K562 (cell line): ENCODE data around the gene IGF1R. TPM values are rescaled to one million over a fixed set of nuclear protein-coding genes. Genes with fewer than 3 reads are reported as not detected.

Experiments
- ADNP ChIP-seq: fragments of 200-800 bp; sonication (Bioruptor generic); IDR thresholded peaks from 2 replicates; pipeline ENCODE4 v1.6.1; 2016; ENCODE audit warnings: missing genetic modification characterization, missing compliant biosample characterization
- BCOR ChIP-seq: fragments of 450-650 bp; IDR thresholded peaks from 2 replicates; pipeline ENCODE4 v1.6.1; 2016
- BMI1 ChIP-seq: fragments of 150-350 bp; IDR thresholded peaks from 2 replicates; pipeline ENCODE4 v1.6.1; 2014; ENCODE audit warnings: low read length
- BRD4 ChIP-seq: fragments of 200-600 bp; sonication (generic); IDR thresholded peaks from 2 replicates; pipeline ENCODE4 v1.6.1; 2017; ENCODE audit warnings: inconsistent platforms
- CBX1 ChIP-seq: sonication (generic); IDR thresholded peaks from 2 replicates; pipeline ENCODE4 v1.6.1; 2016; ENCODE audit warnings: antibody characterized with exemption, low read depth, mild to moderate bottlenecking
- CHCHD3 ChIP-seq: fragments of 250-450 bp; sonication (Bioruptor Pico); IDR thresholded peaks from 2 replicates; pipeline ENCODE4 v2.1.2; 2022; ENCODE audit warnings: mild to moderate bottlenecking
- CTBP1 ChIP-seq: fragments of 450-650 bp; IDR thresholded peaks from 2 replicates; pipeline ENCODE4 v1.6.1; 2016; ENCODE audit warnings: borderline replicate concordance
- ESRRA ChIP-seq: fragments of 450-650 bp; IDR thresholded peaks from 2 replicates; pipeline ENCODE4 v1.6.1; 2014; ENCODE audit warnings: low read depth, mild to moderate bottlenecking, moderate library complexity, borderline replicate concordance
- ETS1 ChIP-seq: conservative IDR thresholded peaks from 2 replicates; pipeline ENCODE4 v1.6.1; 2011; ENCODE audit warnings: low read depth, mild to moderate bottlenecking, low read length; ENCODE audit not compliant: control insufficient read depth
- ETS2 ChIP-seq: IDR thresholded peaks from 2 replicates; pipeline ENCODE4 v1.6.1; 2016; ENCODE audit warnings: borderline replicate concordance, missing genetic modification characterization, mild to moderate bottlenecking, moderate library complexity, missing compliant biosample characterization; ENCODE audit not compliant: poor library complexity, severe bottlenecking
- EWSR1 ChIP-seq: fragments of 450-650 bp; IDR thresholded peaks from 2 replicates; pipeline ENCODE4 v1.6.1; 2018; ENCODE audit warnings: borderline replicate concordance, mild to moderate bottlenecking, low read depth, moderate library complexity; ENCODE audit not compliant: partially characterized antibody
- HINFP ChIP-seq: fragments of 450-650 bp; conservative IDR thresholded peaks from 2 replicates; pipeline ENCODE4 v1.6.1; 2016; ENCODE audit warnings: missing genetic modification characterization, low read depth, mild to moderate bottlenecking, control low read depth, missing compliant biosample characterization
- MCM7 ChIP-seq, 2 experiments: fragments of 450-650 bp; IDR thresholded peaks; 2 replicates each; pipeline ENCODE4 v1.6.1; 2016 to 2018
- MXI1 ChIP-seq: IDR thresholded peaks from 2 replicates; pipeline ENCODE4 v1.6.1; 2011; ENCODE audit warnings: low read depth, mild to moderate bottlenecking, improper control_type of control experiment, low read length
- NELFE ChIP-seq: IDR thresholded peaks from 2 replicates; pipeline ENCODE4 v1.6.1; 2011; ENCODE audit warnings: mild to moderate bottlenecking; ENCODE audit not compliant: insufficient read depth, insufficient read length
- NFIX ChIP-seq: fragments of 250-450 bp; sonication (Bioruptor Pico); IDR thresholded peaks from 2 replicates; pipeline ENCODE4 v1.4.0; 2020; ENCODE audit warnings: low read depth, mild to moderate bottlenecking, moderate library complexity
- RAD21 ChIP-seq, 2 experiments: fragments of 250-450 bp in 1 of 2; fragments of 450-650 bp in 1 of 2; sonication (Bioruptor Pico) in 1 of 2; formaldehyde crosslinking in 1 of 2; IDR thresholded peaks in 1 of 2; conservative IDR thresholded peaks in 1 of 2; 2 replicates each; pipeline versions ENCODE4 v1.4.0 to v1.8.0; 2020 to 2022; ENCODE audit warnings: mild to moderate bottlenecking in 2 of 2, moderate library complexity in 1 of 2
- SMC3 ChIP-seq: conservative IDR thresholded peaks from 2 replicates; pipeline ENCODE4 v1.6.1; 2011; ENCODE audit warnings: low read depth, low read length, improper control_type of control experiment; ENCODE audit not compliant: insufficient read depth
- SPI1 ChIP-seq: IDR thresholded peaks from 2 replicates; pipeline ENCODE4 v1.6.1; 2011; ENCODE audit warnings: low read depth, low read length, control low read depth, borderline replicate concordance
- TCF3 ChIP-seq: sonication (generic); formaldehyde crosslinking; IDR thresholded peaks from 2 replicates; pipeline ENCODE4 v1.4.0; 2020; ENCODE audit warnings: mild to moderate bottlenecking, missing genetic modification reagents
- ZFP1 ChIP-seq: fragments of 450-650 bp; formaldehyde crosslinking; IDR thresholded peaks from 2 replicates; pipeline ENCODE4 v1.4.0; 2020; ENCODE audit warnings: mild to moderate bottlenecking, mixed read lengths
- ZNF124 ChIP-seq: sonication (generic); formaldehyde crosslinking; IDR thresholded peaks from 2 replicates; pipeline ENCODE4 v1.8.1; 2022; ENCODE audit warnings: missing genetic modification reagents
- ZNF133 ChIP-seq: fragments of 250-450 bp; sonication (Bioruptor Pico); IDR thresholded peaks from 2 replicates; pipeline ENCODE4 v1.4.0; 2020; ENCODE audit warnings: mild to moderate bottlenecking
- ZNF197 ChIP-seq: fragments of 200-800 bp; sonication (Bioruptor generic); IDR thresholded peaks from 2 replicates; pipeline ENCODE4 v1.6.1; 2016; ENCODE audit warnings: low read depth, missing genetic modification characterization, missing compliant biosample characterization
- ZNF511 ChIP-seq: sonication (generic); formaldehyde crosslinking; IDR thresholded peaks from 2 replicates; pipeline ENCODE4 v1.8.0; 2022; ENCODE audit warnings: mild to moderate bottlenecking, missing genetic modification reagents
- ZNF589 ChIP-seq: fragments of 200-800 bp; sonication (Bioruptor generic); IDR thresholded peaks from 2 replicates; pipeline ENCODE4 v1.6.1; 2016; ENCODE audit warnings: low read depth, missing genetic modification characterization, missing compliant biosample characterization
- ZNF644 ChIP-seq: fragments of 200-800 bp; sonication (Bioruptor generic); IDR thresholded peaks from 2 replicates; pipeline ENCODE4 v1.6.1; 2016; ENCODE audit warnings: low read depth, missing genetic modification characterization, missing compliant biosample characterization
- ZNF707 ChIP-seq: fragments of 250-450 bp; sonication (Bioruptor Pico); conservative IDR thresholded peaks from 2 replicates; pipeline ENCODE4 v1.8.0; 2022; ENCODE audit warnings: inconsistent platforms, mild to moderate bottlenecking, moderate library complexity
- polyA plus RNA-seq, 8 experiments: library from polyadenylated mRNA; depleted of rRNA in 4 of 8; stranded (reverse) in 5 of 8; unstranded in 3 of 8; fragments of >200 nt; fragmentation: Nextera tagmentation in 2 of 8; fragmentation: Illumina TruSeq in 1 of 8; extraction: Ambion mirVana in 2 of 8; extraction: Trizol in 1 of 8; gene quantifications; 2 replicates each; pipeline versions ENCODE4 v1.2.1 to v1.2.3, GENCODE V29; 2011 to 2014; ENCODE audit warnings: inconsistent platforms in 1 of 8, missing spikeins in 1 of 8
- total RNA-seq, 7 experiments: library from RNA; depleted of rRNA in 6 of 7; stranded (reverse); fragments of >200 nt in 6 of 7; fragmentation: Illumina TruSeq in 2 of 7; extraction: Trizol in 2 of 7; gene quantifications; 2 replicates each; pipeline versions ENCODE4 v1.2.1 to v1.2.3, GENCODE V29; 2011 to 2021; ENCODE audit warnings: low replicate concordance in 1 of 7

Gene IGF1R
- total and polyA plus RNA-seq, 9 of the 15 experiments (the other 6 are each of a cell fraction or from before 2014, with no cell fraction given), result 0.35 to 8.0 (median 1.6) TPM

- TF ChIP-seq HINFP (tag), result no peak
- no peak; the same call in 1 of the 2 replicates for TF ChIP-seq CTBP1
- TF ChIP-seq NELFE, result no peak
- TF ChIP-seq MCM7 (IDR thresholded peaks at IDR 0.05), result no peak
- TF ChIP-seq EWSR1, result no peak
- no peak for TF ChIP-seq CBX1
- TF ChIP-seq CHCHD3 (CRISPR knock-in tag), result no peak
- no peak for TF ChIP-seq MXI1
- no peak for TF ChIP-seq ESRRA
- TF ChIP-seq ETS2 (tag), result no peak
- no peak for TF ChIP-seq ADNP (tag)
- no peak for TF ChIP-seq NFIX (CRISPR knock-in tag)
- no peak for TF ChIP-seq ZNF707 (CRISPR knock-in tag)
- peak; percentile 44; the same call in 1 of the 2 replicates for TF ChIP-seq SMC3
- TF ChIP-seq ETS1, result no peak
- TF ChIP-seq BMI1, result peak; percentile 50; the same call in 1 of the 2 replicates
- TF ChIP-seq SPI1, result peak; percentile 28; the same call in 1 of the 2 replicates
- TF ChIP-seq BCOR, result no peak
- no peak for TF ChIP-seq ZNF589
- TF ChIP-seq ZNF511 (CRISPR knock-in tag), result no peak
- TF ChIP-seq ZFP1, result no peak
- no peak for TF ChIP-seq ZNF133 (CRISPR knock-in tag)
- no peak for TF ChIP-seq ZNF644 (tag)
- TF ChIP-seq ZNF124 (CRISPR knock-in tag), result no peak
- TF ChIP-seq BRD4, result no peak
- TF ChIP-seq RAD21 (CRISPR knock-in tag; conservative IDR thresholded peaks at IDR 0.05 in 1 of 2, IDR thresholded peaks at IDR 0.05 in 1 of 2), result peak; percentile 67 to 78
- peak; percentile 34 for TF ChIP-seq TCF3 (CRISPR knock-in tag)
- no peak for TF ChIP-seq ZNF197
These were observed 256.2 kb downstream of the IGF1R start (continued) for GRCh38 chr15:98904544-98904943.
